Measurements from ENCODE around the gene NGRN.

The NGRN gene

GRCh38 chr15:90320062-90320884 is 54.8 kb downstream of the NGRN start:
- FAIRE-seq, result no peak

GRCh38 chr15:90320885-90321278 is 55.4 kb downstream of the NGRN start:
- FAIRE-seq, result no peak

All from A204.1 (cell line).